Adipose tissue (tissue), 3 donors: Measurements from ENCODE around the gene SMPX. TPM values are rescaled to one million over a fixed set of nuclear protein-coding genes. Genes with fewer than 3 reads are reported as not detected.

Experiments
- H3K27ac ChIP-seq: one replicate; pipeline ENCODE4 v1.5.1; 2013; ENCODE audit warnings: low read depth, low read length
- WGBS, 3 donors: extraction: QIAGEN DNeasy Blood & Tissue Kit; methylation state at CpG; one replicate each; pipeline ENCODE4 v1.1.7; 2013; 5-methylcytosine and 5-hydroxymethylcytosine counted together
- polyA plus RNA-seq, 3 donors: library from polyadenylated mRNA; stranded (reverse); fragments of 200-250 nt; gene quantifications; one replicate each; pipeline ENCODE4 v1.2.3, GENCODE V29; 2013
- donor health status: healthy with polysubstance abuse.
- donor health status: Bipolar disorder and iron deficiency.
- donor health status: healthy.

The SMPX gene
- polyA plus RNA-seq, 3 donors: 0.30 to 0.45 TPM; not detected in 1

GRCh38 chrX:21723814-21724213 lies 34.1 kb downstream of the SMPX start:
- WGBS, 3 donors: 70 to 92% (median 80%) methylated on average over 2 to 4 of the region's 4 CpGs
- H3K27ac ChIP-seq: no peak overlapping the region

- no peak overlapping the region for H3K27ac ChIP-seq
Measured at GRCh38 chrX:21723084-21723483, 34.8 kb downstream of the SMPX start.

GRCh38 chrX:21721195-21721594 lies 36.7 kb downstream of the SMPX start:
- 60 to 82% (median 75%) methylated on average over 3 of the region's 3 CpGs for WGBS, 3 donors
- no peak overlapping the region for H3K27ac ChIP-seq

GRCh38 chrX:21718575-21718974 lies 39.3 kb downstream of the SMPX start:
- no peak overlapping the region for H3K27ac ChIP-seq
- 68 to 84% (median 76%) methylated on average over 5 of the region's 5 CpGs for WGBS, 3 donors

- WGBS, 3 donors: 79 to 87% (median 84%) methylated on average over 7 of the region's 7 CpGs
Measured at GRCh38 chrX:21717802-21718201, 40.1 kb downstream of the SMPX start.

GRCh38 chrX:21715825-21716224 lies 42.1 kb downstream of the SMPX start:
- no peak overlapping the region for H3K27ac ChIP-seq
- 48 to 84% (median 54%) methylated on average over 2 of the region's 2 CpGs for WGBS, 3 donors

More at GRCh38 chrX:21717802-21718201, 40.1 kb downstream of the SMPX start:
- no peak overlapping the region for H3K27ac ChIP-seq

GRCh38 chrX:21715337-21715736 lies 42.6 kb downstream of the SMPX start:
- WGBS, 3 donors: 33 to 49% (median 46%) methylated on average over 2 of the region's 2 CpGs
- no peak overlapping the region for H3K27ac ChIP-seq

- WGBS, 3 donors: 65 to 88% (median 72%) methylated on average over 2 of the region's 2 CpGs
- no peak overlapping the region for H3K27ac ChIP-seq
Measured at GRCh38 chrX:21711848-21712197, 46.1 kb downstream of the SMPX start.

GRCh38 chrX:21711129-21711847 lies 46.6 kb downstream of the SMPX start:
- H3K27ac ChIP-seq: no peak overlapping the region
- WGBS, 3 donors: 70 to 74% (median 71%) methylated on average over 6 to 7 of the region's 7 CpGs

GRCh38 chrX:21708116-21708515 lies 49.8 kb downstream of the SMPX start:
- H3K27ac ChIP-seq: no peak overlapping the region

GRCh38 chrX:21705225-21705624 lies 52.7 kb downstream of the SMPX start:
- WGBS, 3 donors: 37 to 79% (median 69%) methylated on average over 4 of the region's 4 CpGs
- H3K27ac ChIP-seq: no peak overlapping the region

- WGBS, 3 donors: 50 to 71% (median 64%) methylated on average over 4 of the region's 4 CpGs
- H3K27ac ChIP-seq: no peak overlapping the region
Measured at GRCh38 chrX:21702725-21703124, 55.2 kb downstream of the SMPX start.

- H3K27ac ChIP-seq: no peak overlapping the region
- 56 to 76% (median 66%) methylated on average over 3 of the region's 3 CpGs for WGBS, 3 donors
Measured at GRCh38 chrX:21700967-21701366, 56.9 kb downstream of the SMPX start.

GRCh38 chrX:21700275-21700674 lies 57.6 kb downstream of the SMPX start:
- WGBS, 3 donors: 78 to 86% (median 85%) methylated on average over 5 of the region's 5 CpGs
- no peak overlapping the region for H3K27ac ChIP-seq

GRCh38 chrX:21699136-21699535 lies 58.8 kb downstream of the SMPX start:
- no peak overlapping the region for H3K27ac ChIP-seq
- WGBS, 3 donors: 55 to 75% (median 60%) methylated on average over 3 of the region's 3 CpGs

GRCh38 chrX:21698272-21698671 lies 59.6 kb downstream of the SMPX start:
- 67 to 79% (median 70%) methylated on average over 4 of the region's 4 CpGs for WGBS, 3 donors
- no peak overlapping the region for H3K27ac ChIP-seq

- H3K27ac ChIP-seq: no peak overlapping the region
- WGBS, 3 donors: 73 to 88% (median 85%) methylated on average over 3 of the region's 3 CpGs
Measured at GRCh38 chrX:21691512-21692018, 66.4 kb downstream of the SMPX start.

- WGBS, 3 donors: 55 to 67% (median 65%) methylated on average over 1 of the region's 1 CpG
- no peak overlapping the region for H3K27ac ChIP-seq
Measured at GRCh38 chrX:21683941-21684340, 74.0 kb downstream of the SMPX start.

- 55 to 71% (median 64%) methylated on average over 4 of the region's 4 CpGs for WGBS, 3 donors
- H3K27ac ChIP-seq: no peak overlapping the region
Measured at GRCh38 chrX:21678048-21678612, 79.8 kb downstream of the SMPX start.

GRCh38 chrX:21675931-21676330 lies 82.0 kb downstream of the SMPX start:
- WGBS, 3 donors: 29 to 44% (median 38%) methylated on average over 2 of the region's 2 CpGs
- no peak overlapping the region for H3K27ac ChIP-seq
